ENCODE results near the gene SNAP47.

The SNAP47 gene

DNA sequence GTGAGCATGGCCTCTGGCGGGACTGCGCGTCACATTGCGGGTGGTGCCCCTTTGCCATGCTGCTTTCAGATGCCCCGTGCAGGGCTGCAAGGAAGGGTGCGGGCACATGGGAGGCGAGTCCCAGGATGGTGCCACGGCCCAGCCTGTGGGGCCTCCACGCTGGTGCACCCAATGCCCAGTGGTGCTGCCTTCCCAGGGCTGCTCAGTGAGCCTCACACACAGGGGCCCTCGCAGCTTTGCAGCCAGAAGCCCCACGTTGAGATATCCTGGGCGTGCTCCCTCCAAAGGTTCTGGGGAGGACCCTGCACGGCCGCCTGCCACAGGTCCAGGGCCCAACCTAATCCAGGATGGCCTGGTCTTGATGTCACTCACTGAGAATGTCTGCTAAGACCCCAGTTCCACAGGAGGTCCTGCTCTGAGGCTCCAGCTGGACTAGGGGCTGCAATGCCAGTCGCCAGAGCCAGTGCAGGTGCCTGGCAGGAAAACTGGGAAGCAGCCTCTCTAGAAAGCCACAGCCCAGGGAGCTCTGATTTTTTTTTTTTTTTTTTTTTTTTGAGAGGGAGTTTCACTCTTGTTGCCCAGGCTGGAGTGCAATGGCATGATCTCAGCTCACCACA lies 46.2 kb downstream of the SNAP47 start (continued):
- TF ChIP-seq PATZ1 (CRISPR knock-in tag; IDR thresholded peaks at IDR 0.05; ENCODE audit: borderline replicate concordance) (no peak), ARNTL (CRISPR knock-in tag; IDR thresholded peaks at IDR 0.05; ENCODE audit: borderline replicate concordance, low read depth) (no peak)

- ATAC-seq = no peak
- TF ChIP-seq RARB (CRISPR knock-in tag; IDR thresholded peaks at IDR 0.05) (no peak), PPARA (CRISPR knock-in tag; IDR thresholded peaks at IDR 0.05; ENCODE audit: borderline replicate concordance) (no peak)
Observed at GRCh38 chr1:227782226-227782625, 47.0 kb downstream of the SNAP47 start.

- TF ChIP-seq RARB (CRISPR knock-in tag; IDR thresholded peaks at IDR 0.05) (no peak), ZFP30 (CRISPR knock-in tag; IDR thresholded peaks at IDR 0.05) (no peak), BACH2 (CRISPR knock-in tag; IDR thresholded peaks at IDR 0.05; ENCODE audit: borderline replicate concordance) (no peak), PPARA (CRISPR knock-in tag; IDR thresholded peaks at IDR 0.05; ENCODE audit: borderline replicate concordance) (no peak), ESRRG (CRISPR knock-in tag; IDR thresholded peaks at IDR 0.05) (no peak), ZC3H10 (CRISPR knock-in tag; IDR thresholded peaks at IDR 0.05) (no peak), TCF4 (CRISPR knock-in tag; IDR thresholded peaks at IDR 0.05; ENCODE audit: borderline replicate concordance) (no peak), CSDC2 (CRISPR knock-in tag; IDR thresholded peaks at IDR 0.05) (no peak), TOX (CRISPR knock-in tag; IDR thresholded peaks at IDR 0.05; ENCODE audit: borderline replicate concordance) (no peak), POU6F1 (CRISPR knock-in tag; IDR thresholded peaks at IDR 0.05; ENCODE audit: borderline replicate concordance, low read depth) (no peak), PATZ1 (CRISPR knock-in tag; IDR thresholded peaks at IDR 0.05; ENCODE audit: borderline replicate concordance) (no peak), GLIS3 (CRISPR knock-in tag; IDR thresholded peaks at IDR 0.05) (no peak), ZNF70 (CRISPR knock-in tag; IDR thresholded peaks at IDR 0.05) (no peak), ZNF8 (CRISPR knock-in tag; IDR thresholded peaks at IDR 0.05) (no peak), ZNF565 (CRISPR knock-in tag; conservative IDR thresholded peaks at IDR 0.05; ENCODE audit: low read depth) (no peak), OSR1 (CRISPR knock-in tag; IDR thresholded peaks at IDR 0.05) (no peak), CREB5 (CRISPR knock-in tag; IDR thresholded peaks at IDR 0.05; ENCODE audit: low read depth) (no peak), ISL1 (CRISPR knock-in tag; IDR thresholded peaks at IDR 0.05) (no peak)
- no peak for ATAC-seq
Observed at GRCh38 chr1:227785094-227785804, 50.0 kb downstream of the SNAP47 start.

GRCh38 chr1:227785805-227786671 lies 50.8 kb downstream of the SNAP47 start:
- no peak for ATAC-seq
- TF ChIP-seq ZNF70 (CRISPR knock-in tag; IDR thresholded peaks at IDR 0.05) (no peak), ZNF8 (CRISPR knock-in tag; IDR thresholded peaks at IDR 0.05) (no peak), SNAI2 (CRISPR knock-in tag; IDR thresholded peaks at IDR 0.05) (no peak), BACH2 (CRISPR knock-in tag; IDR thresholded peaks at IDR 0.05; ENCODE audit: borderline replicate concordance) (no peak), ARNTL (CRISPR knock-in tag; IDR thresholded peaks at IDR 0.05; ENCODE audit: borderline replicate concordance, low read depth) (no peak), ISL1 (CRISPR knock-in tag; IDR thresholded peaks at IDR 0.05) (no peak), OSR1 (CRISPR knock-in tag; IDR thresholded peaks at IDR 0.05) (no peak), ZNF565 (CRISPR knock-in tag; conservative IDR thresholded peaks at IDR 0.05; ENCODE audit: low read depth) (no peak), PATZ1 (CRISPR knock-in tag; IDR thresholded peaks at IDR 0.05; ENCODE audit: borderline replicate concordance) (no peak), ZFP30 (CRISPR knock-in tag; IDR thresholded peaks at IDR 0.05) (no peak), ZFP3 (CRISPR knock-in tag; IDR thresholded peaks at IDR 0.05) (no peak), ESRRG (CRISPR knock-in tag; IDR thresholded peaks at IDR 0.05) (no peak), RARB (CRISPR knock-in tag; IDR thresholded peaks at IDR 0.05) (no peak), CSDC2 (CRISPR knock-in tag; IDR thresholded peaks at IDR 0.05) (no peak)
- TF ChIP-seq, protein P1, sequence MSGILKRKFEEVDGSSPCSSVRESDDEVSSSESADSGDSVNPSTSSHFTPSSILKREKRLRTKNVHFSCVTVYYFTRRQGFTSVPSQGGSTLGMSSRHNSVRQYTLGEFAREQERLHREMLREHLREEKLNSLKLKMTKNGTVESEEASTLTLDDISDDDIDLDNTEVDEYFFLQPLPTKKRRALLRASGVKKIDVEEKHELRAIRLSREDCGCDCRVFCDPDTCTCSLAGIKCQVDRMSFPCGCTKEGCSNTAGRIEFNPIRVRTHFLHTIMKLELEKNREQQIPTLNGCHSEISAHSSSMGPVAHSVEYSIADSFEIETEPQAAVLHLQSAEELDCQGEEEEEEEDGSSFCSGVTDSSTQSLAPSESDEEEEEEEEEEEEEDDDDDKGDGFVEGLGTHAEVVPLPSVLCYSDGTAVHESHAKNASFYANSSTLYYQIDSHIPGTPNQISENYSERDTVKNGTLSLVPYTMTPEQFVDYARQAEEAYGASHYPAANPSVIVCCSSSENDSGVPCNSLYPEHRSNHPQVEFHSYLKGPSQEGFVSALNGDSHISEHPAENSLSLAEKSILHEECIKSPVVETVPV (CRISPR knock-in tag; IDR thresholded peaks at IDR 0.05) = no peak

Measured in SK-N-SH treated with all-trans-retinoic acid at 6 μM for 48 hours (cell line).